GM19438 (cell line): Measurements from ENCODE around the gene COL19A1.

ENCODE experiments used
- ATAC-seq: cut with Tn5 transposase; IDR thresholded peaks from one replicate; pipeline ENCODE4 v1.9.1; 2021; ENCODE audit warnings: low read depth; ENCODE audit not compliant: unreplicated experiment

COL19A1 gene

DNA sequence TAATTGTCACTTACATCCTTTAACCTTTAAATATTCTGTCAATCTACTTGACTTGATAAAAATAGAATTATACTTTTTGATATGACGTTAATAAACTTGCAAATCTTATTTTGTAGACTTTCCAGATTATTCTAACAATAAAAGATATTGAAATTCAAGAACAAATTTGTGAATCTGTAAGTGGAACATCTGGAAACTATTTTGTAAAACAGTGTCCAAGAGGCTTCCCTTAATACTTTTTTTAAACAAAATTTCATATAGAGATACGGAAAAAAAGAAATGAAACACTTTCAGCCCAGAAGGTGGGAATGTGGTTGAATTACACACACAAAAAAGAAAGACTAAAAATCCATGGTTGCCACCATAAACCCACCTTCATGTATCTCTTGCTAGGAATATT is 174.4 kb downstream of the COL19A1 start:
- no peak for ATAC-seq

DNA sequence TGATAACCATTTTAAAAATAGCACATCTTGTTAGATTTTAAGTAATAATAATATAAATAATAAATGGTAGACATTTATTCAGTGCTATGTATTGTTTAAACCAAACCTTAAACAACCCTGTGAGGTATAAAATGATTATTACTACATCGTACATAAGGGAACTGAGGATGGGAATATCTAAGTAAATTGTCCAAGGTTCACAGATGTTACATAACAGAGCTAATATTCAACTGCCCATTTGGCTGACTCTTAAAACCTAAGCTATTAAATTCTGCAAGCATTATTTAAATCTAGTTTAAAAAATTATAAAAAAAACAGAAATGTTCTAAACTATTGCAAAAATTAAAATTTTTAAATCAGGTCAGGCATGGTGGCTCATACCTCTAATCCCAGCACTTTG is 175.1 kb downstream of the COL19A1 start:
- ATAC-seq, result no peak

GRCh38 chr6:70045413-70045812 is 179.1 kb downstream of the COL19A1 start:
- ATAC-seq, result no peak

DNA sequence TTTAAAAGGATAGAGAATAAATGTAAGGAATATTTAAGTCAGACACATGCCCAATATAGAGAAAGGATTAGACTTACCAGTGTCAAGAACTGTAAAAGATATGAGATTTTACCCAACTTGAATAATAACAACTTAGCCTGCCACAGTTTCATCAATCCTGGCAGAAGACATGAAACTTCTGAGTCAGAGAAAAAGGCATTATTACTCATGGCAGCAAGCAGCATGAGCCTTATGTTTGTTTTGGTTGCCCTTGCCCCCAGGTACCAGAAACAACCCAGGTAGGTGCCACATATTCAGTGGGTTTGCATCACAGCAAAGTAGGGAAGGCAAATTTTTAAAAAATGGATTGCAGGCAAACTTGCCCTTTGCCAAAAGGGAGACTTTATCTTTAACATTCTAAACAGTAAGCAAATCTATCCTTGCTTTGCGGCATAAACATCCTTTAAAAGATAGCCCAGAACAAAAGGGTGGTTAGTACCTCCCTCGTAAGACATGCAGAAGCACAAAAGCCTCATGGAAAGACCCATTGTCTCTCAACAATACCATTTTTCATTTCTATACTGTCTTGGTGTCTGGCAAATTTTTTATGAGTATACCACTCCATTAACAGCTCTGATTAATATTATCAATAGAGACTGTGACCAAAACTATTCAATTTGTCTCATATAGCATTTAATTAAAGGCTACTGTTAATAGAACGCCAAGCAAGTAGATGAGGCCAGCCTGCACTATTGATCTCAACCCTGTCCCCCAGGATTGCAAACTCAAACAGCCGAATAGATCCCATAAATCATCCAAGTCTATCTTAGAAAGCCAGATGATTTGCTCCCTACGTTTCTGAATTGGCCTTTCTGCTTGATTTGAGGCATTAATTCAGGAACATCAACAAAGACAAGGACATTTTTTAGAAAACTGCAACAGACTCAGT is 185.1 kb downstream of the COL19A1 start:
- ATAC-seq, result no peak

- ATAC-seq, result no peak
Measured at GRCh38 chr6:70059039-70059719, 192.8 kb downstream of the COL19A1 start.

GRCh38 chr6:70060680-70061079 is 194.3 kb downstream of the COL19A1 start:
- ATAC-seq, result no peak

DNA sequence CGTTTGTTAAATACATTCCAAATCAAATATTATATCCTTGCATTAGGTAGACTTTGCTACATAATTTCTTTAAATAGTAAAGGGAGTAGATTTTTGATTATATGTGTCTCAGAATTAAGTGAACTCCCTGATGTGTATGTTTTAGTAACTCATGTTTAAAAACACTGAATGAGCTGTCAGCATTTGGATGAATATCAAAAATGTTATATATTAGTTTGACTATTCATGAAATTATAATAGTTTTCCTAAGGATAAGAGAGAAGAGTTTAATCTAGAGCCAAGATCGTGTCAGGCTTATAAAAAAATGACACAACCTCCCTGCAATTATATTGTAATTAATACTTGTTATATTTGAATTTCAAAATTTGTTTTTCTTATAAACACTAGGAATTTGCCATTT is 195.2 kb downstream of the COL19A1 start:
- ATAC-seq, result no peak

GRCh38 chr6:70062010-70062409 is 195.7 kb downstream of the COL19A1 start:
- ATAC-seq, result no peak

GRCh38 chr6:70072540-70073179 is 206.3 kb downstream of the COL19A1 start:
- ATAC-seq, result no peak

- ATAC-seq, result no peak
Measured at GRCh38 chr6:70073637-70074036, 207.3 kb downstream of the COL19A1 start.

DNA sequence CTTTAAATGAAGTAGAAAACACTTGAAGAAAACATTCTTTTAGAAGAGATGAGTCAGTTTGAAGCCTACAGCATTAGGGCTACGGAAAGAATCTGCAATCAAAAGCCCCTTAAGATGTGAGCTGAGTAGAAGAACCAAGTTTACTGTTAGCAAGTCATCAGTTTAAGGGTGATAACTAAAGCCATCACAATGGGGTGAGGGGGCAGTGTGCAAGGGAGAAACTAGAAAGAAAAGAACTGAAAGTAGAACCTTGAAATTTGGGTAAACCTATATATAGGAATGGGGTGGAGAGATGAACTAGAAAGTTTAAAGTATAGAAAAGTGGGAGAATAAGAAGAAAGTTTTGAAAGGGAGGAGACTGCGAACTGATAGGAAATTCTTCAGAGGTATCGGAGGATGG is 212.9 kb downstream of the COL19A1 start:
- ATAC-seq, result no peak

- ATAC-seq, result no peak
Measured at GRCh38 chr6:70080443-70081070, 214.2 kb downstream of the COL19A1 start.

DNA sequence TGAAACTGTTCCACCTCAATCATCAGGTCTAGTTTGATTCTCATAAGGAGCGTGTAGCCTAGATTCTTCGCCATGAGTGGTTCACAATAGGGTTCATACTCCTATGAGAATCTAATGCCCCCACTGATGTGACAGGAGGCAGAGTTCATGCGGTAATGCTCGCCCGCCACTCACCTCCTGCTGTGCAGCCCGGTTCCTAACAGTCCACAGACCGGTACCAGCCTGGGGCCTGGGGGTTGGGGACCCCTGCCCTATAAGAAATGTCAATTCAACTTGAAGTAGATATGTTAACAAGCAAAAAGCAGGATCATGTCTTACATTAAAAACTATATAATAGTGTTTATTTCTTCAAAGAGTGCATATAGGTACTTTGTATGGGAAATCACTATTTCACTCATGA is 216.5 kb downstream of the COL19A1 start:
- ATAC-seq, result no peak

GRCh38 chr6:70086806-70087205 is 220.4 kb downstream of the COL19A1 start:
- ATAC-seq, result no peak

- ATAC-seq, result no peak
Measured at GRCh38 chr6:70094156-70094555, 227.8 kb downstream of the COL19A1 start.

DNA sequence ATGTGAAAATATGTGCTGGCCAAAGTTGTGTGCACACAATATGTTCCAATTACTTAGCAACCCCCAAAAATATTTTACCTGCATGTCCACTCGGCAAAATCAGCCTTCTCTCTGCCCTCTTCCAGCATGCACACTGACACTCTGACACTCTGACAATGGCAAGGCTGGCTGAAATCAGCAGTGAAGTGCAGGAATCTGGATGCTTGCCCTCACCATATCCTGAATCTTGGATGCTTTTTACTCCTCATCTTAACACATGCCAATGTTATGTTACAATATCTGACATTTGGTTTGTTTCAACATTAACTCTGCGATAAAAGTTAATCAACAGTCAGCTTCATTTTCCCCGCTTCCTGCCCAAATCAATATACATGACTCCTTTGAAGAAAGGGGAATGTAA is 233.4 kb downstream of the COL19A1 start:
- ATAC-seq, result no peak

DNA sequence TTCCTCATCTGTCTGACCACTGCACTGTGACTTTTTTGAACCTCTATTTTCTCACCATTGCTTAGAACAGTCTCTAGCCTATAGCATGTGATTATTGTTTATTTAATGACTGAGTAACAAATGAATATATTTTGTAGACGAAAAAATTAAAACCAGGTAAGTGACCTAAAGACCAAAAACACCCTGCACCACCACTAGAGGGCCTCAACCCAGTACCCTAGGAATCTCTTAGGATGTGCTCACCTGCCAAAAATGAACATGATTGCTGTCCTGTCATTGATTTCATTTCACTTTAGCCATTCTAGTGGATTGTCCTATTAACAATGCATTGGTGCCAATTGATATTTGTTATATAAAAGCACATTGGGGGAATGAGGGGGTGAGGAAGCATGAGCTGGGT is 237.4 kb downstream of the COL19A1 start:
- no peak for ATAC-seq

DNA sequence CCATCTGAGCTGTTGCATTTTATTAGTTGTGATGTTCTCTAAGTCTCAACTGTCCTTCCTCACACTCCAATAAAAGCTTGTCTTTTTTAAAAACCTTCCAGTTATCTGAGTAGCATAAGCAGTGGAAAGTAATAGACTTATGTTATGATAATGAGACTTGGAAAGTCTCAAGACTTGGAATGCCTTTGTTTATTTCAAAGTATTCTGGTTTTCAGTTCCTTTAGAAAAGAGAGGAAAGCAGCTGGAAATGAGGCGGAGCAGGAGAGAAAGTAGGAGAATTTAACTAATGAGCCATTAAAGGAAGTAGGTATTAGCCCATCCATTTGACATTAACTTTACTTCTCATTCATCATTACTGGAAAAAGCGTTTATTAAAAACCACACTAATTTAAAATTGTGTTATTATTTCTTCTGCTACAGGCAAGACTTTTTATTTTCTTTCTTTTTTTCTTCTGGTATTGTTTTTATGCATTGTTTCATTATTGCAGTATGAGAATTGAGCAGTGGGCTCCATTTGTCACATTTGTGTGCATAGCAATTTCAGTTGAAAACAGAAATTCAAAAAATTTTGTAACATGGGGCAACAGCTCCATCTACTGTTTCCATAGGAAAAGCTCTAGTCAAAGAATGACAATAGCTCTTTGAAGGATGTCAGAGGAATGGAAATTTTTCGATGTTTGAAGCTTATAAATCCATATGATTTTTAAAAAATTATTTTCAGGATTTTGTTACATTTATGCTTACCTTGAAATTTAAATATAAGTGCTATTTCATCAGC is 241.7 kb downstream of the COL19A1 start:
- no peak for ATAC-seq

GRCh38 chr6:70110126-70111022 is 244.0 kb downstream of the COL19A1 start:
- no peak for ATAC-seq
